ENCODE data around the gene PSKH1. TPM values are rescaled to one million over a fixed set of nuclear protein-coding genes. Genes with fewer than 3 reads are reported as not detected.

The PSKH1 gene
- polyA plus RNA-seq, 4 donors = 13.8 to 29.2 (median 23.6) TPM

Other genes starting within 250 kb of the PSKH1 start
- gene CARMIL2, start 248.1 kb upstream of the PSKH1 start, polyA plus RNA-seq = 1 to 10 TPM; 1.5 to 7.6 (median 3.0) TPM
- gene ACD, start 233.0 kb upstream of the PSKH1 start, polyA plus RNA-seq = 10 to 100 TPM in 3 of 4 donors, 1 to 10 TPM in 1; 7.2 to 31.4 (median 13.7) TPM
- 1 to 10 TPM; 1.0 to 6.8 (median 2.7) TPM for gene PARD6A, start 232.3 kb upstream of the PSKH1 start, polyA plus RNA-seq
- 10 to 100 TPM in 3 of 4 donors, 1 to 10 TPM in 1; 4.1 to 13.2 (median 12.2) TPM for gene ENKD1, start 226.5 kb upstream of the PSKH1 start, polyA plus RNA-seq
- 1 to 10 TPM in 3 of 4 donors, not detected in 1; 1.2 to 3.2 (median 1.9) TPM for gene C16orf86, start 226.4 kb upstream of the PSKH1 start, polyA plus RNA-seq
- gene GFOD2, start 173.9 kb upstream of the PSKH1 start, polyA plus RNA-seq = 10 to 100 TPM in 2 of 4 donors, 1 to 10 TPM in 2; 4.8 to 28.6 (median 12.0) TPM
- gene RANBP10, start 86.7 kb upstream of the PSKH1 start, polyA plus RNA-seq = 10 to 100 TPM in 2 of 4 donors, 1 to 10 TPM in 2; 5.9 to 21.8 (median 10.1) TPM
- gene TSNAXIP1, start 86.4 kb upstream of the PSKH1 start, polyA plus RNA-seq = under 1 TPM in 2 of 4 donors, not detected in 2; 0.72 to 0.80 TPM
- 10 to 100 TPM; 15.0 to 25.0 (median 19.2) TPM for gene THAP11, start 50.9 kb upstream of the PSKH1 start, polyA plus RNA-seq
- 100 to 1,000 TPM in 2 of 4 donors, 10 to 100 TPM in 2; 77.3 to 115 (median 102) TPM for gene NUTF2, start 46.3 kb upstream of the PSKH1 start, polyA plus RNA-seq
- 100 to 1,000 TPM in 1 of 4 donors, 10 to 100 TPM in 3; 25.3 to 111 (median 43.9) TPM for gene CENPT, start 45.6 kb upstream of the PSKH1 start, polyA plus RNA-seq
- 10 to 100 TPM; 30.6 to 76.5 (median 55.2) TPM for gene EDC4, start 20.2 kb upstream of the PSKH1 start, polyA plus RNA-seq
- 1 to 10 TPM in 3 of 4 donors, under 1 TPM in 1; 0.69 to 6.0 (median 2.0) TPM for gene NRN1L, start 8.4 kb upstream of the PSKH1 start, polyA plus RNA-seq
- 1 to 10 TPM in 3 of 4 donors, under 1 TPM in 1; 0.81 to 6.7 (median 3.4) TPM for gene CTRL, start 38.6 kb downstream of the PSKH1 start, polyA plus RNA-seq
- gene PSMB10, start 43.6 kb downstream of the PSKH1 start, polyA plus RNA-seq = 100 to 1,000 TPM in 3 of 4 donors, 10 to 100 TPM in 1; 90.6 to 354 (median 221) TPM
- gene LCAT, start 50.9 kb downstream of the PSKH1 start, polyA plus RNA-seq = 10 to 100 TPM in 1 of 4 donors, 1 to 10 TPM in 2, under 1 TPM in 1; 0.54 to 10.1 (median 2.9) TPM
- 10 to 100 TPM in 2 of 4 donors, 1 to 10 TPM in 2; 1.1 to 17.3 (median 7.0) TPM for gene SLC12A4, start 75.4 kb downstream of the PSKH1 start, polyA plus RNA-seq
- gene DPEP3, start 87.2 kb downstream of the PSKH1 start, polyA plus RNA-seq = under 1 TPM in 3 of 4 donors, not detected in 1; 0.06 to 0.27 (median 0.10) TPM
- 1 to 10 TPM in 3 of 4 donors, not detected in 1; 1.4 to 4.1 (median 3.2) TPM for gene DPEP2, start 106.2 kb downstream of the PSKH1 start, polyA plus RNA-seq
- not detected for gene DPEP2NB, start 122.7 kb downstream of the PSKH1 start, polyA plus RNA-seq
- gene DDX28, start 130.0 kb downstream of the PSKH1 start, polyA plus RNA-seq = 10 to 100 TPM in 2 of 4 donors, 1 to 10 TPM in 2; 3.8 to 14.6 (median 9.6) TPM
- gene DUS2, start 130.0 kb downstream of the PSKH1 start, polyA plus RNA-seq = 10 to 100 TPM in 2 of 4 donors, 1 to 10 TPM in 2; 7.6 to 12.6 (median 10.0) TPM
- gene NFATC3, start 192.1 kb downstream of the PSKH1 start, polyA plus RNA-seq = 10 to 100 TPM; 10.8 to 26.8 (median 13.7) TPM

Measured in small intestine (tissue), 4 donors.